GM10266 (cell line): ENCODE measurements around the gene CYP11A1.

ENCODE experiments used
- DNase-seq: peaks from one replicate; pipeline ENCODE4 v3.0.0; 2012; ENCODE audit errors: extremely low spot score
- CTCF ChIP-seq: IDR thresholded peaks from 2 replicates; pipeline ENCODE4 v1.5.1; 2012; ENCODE audit warnings: mild to moderate bottlenecking, low read depth; ENCODE audit not compliant: control insufficient read depth, insufficient read depth; ENCODE audit errors: missing control alignments

The CYP11A1 gene

DNA sequence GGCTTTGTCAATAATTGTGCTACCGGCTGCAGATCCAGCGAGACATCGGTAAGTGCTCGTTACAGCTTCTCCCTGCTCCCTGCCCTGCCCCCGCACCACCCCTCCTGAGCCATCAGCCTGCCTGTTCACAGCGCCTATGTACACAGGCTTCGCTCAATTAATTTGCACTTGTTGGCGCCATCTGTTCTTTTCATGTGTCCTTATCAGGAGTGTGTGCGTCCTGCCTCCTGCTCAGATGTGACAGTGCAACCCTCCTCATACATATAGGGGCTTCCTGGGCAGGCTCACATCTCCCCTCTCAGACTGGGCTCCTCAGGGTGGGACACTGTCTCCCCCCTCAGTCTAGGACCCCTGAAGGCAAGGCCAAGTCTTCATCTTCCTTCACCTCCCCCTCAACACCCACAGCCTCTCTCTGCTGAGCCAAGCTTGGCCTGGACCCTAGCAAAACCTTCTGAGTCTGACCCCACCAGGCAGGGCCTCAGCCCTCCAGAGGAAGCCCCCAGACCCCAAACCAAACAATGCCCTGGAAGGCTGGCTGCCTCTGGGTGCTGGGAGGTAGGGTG lies 54.9 kb downstream of the CYP11A1 start:
- no peak for TF ChIP-seq CTCF
- no peak for DNase-seq

DNA sequence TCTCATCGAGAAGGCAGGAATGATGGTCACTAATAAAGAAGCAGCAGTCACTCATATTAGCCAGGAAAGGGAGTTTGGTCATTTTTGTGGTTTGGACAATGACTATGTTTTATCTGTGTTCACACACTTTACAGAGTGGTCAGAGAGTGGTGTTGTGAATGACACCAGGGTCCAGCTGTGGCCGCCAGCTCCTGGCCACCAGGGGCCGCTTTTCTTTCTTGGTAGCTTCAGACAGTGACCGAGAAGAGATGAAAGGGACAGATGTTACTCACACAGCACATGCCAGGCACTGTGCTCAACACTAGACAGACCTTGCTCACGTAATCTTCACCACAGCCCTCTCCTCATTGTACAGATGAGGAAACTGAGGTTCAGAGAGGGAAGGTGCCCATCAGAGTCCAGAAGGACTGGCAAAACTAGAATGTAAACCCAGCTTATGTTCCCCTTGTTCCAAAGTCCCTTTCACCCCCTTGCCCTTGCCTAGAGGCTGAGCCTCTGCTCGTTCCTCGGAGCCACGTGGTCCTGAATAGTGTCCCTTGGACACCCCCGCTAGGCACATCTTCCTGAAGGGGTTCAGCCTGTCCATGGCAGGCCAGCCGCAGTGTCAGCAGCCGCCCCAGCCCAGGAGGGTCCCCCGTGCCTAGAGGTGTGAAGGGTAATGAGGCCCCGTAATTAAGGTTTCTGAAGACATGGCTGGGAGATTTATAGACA lies 55.6 kb downstream of the CYP11A1 start:
- peak; percentile 45 for DNase-seq
- peak; percentile 58 for TF ChIP-seq CTCF

DNA sequence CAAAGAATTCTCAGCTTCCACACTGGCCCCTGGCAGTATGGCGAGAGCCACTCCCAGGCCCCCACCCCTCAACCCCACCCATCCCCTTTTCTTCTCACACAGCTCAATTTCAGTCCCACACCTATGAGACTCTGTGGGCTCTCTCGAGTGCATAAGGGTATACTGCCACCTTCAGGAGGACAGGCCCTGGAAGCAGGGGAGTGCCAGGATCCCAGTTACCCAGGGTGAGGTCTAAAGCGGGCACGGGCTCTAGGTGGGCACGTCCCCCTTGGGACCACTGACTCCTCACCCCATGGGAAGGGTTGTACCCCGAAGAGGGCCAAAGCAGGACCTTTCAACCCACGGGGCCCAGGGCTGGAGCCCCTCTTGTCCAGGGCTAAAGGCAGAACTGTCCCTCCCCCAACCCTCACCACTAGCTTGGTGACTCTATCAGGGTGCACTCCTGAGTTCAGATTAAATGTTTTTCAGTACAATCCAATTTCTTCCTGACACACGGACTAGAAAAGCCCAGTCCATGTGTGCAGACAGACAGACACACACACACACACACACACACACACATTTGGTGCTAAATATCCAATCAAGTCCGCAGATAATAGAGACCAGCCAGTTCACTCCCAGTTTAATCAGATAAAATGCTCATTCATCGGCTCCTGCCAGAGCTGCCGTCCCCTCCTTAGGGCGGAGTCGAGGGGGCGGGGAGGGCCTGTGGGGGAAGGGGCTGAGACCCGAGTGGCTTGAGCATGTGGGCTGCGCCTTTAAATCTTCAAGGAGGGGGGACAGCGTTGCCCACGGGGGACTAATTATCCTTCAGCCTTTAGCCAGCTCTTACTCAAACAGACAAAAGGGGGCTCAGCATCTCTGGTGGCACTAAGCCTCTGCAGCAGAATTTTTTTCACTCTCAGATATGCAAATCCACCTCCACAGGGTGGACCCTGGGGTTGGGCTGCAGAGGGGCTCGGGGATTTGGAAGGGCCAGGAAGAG lies 59.3 kb downstream of the CYP11A1 start:
- TF ChIP-seq CTCF = peak; percentile 77
- peak; percentile 67 for DNase-seq

- DNase-seq = no peak
- TF ChIP-seq CTCF = no peak
These were observed 60.6 kb downstream of the CYP11A1 start for GRCh38 chr15:74306781-74307217.

- no peak for DNase-seq
- TF ChIP-seq CTCF = no peak
These were observed 61.8 kb downstream of the CYP11A1 start for GRCh38 chr15:74305687-74306086.

- no peak for DNase-seq
- no peak for TF ChIP-seq CTCF
These were observed 63.0 kb downstream of the CYP11A1 start for GRCh38 chr15:74304431-74304830.
